PC-3 (cell line): ENCODE measurements around the gene DNAH14. TPM values are rescaled to one million over a fixed set of nuclear protein-coding genes. Genes with fewer than 3 reads are reported as not detected.
"Not testable (repeated sequence)": the region's sequence is repeated elsewhere in the genome, so short reads cannot be mapped to it uniquely, and the experiment has no call there.

ENCODE experiments used
- ATAC-seq: fragments of 200-7000 bp; cut with Tn5 transposase; 2 replicates; pipeline ENCODE4 v1.9.1; 2020; ENCODE audit warnings: mild to moderate bottlenecking, moderate library complexity
- BruUV-seq: library from RNA; stranded (reverse); fragments of 400-500 nt; replicated peaks from 2 replicates; lab custom pipeline; 2021; lab: Mats Ljungman, UMichigan
- CTCF ChIA-PET: fragments of 300-600 bp; sonication (Branson Sonifier 250); formaldehyde crosslinking; loops from one replicate; lab custom pipeline; 2022; ENCODE audit warnings: antibody characterized with exemption; lab: Charles Lee
- POLR2A ChIA-PET: fragments of 300-600 bp; sonication (Branson Sonifier 250); formaldehyde crosslinking; loops from one replicate; lab custom pipeline; 2022; ENCODE audit warnings: antibody characterized with exemption; ENCODE audit not compliant: unreplicated experiment; lab: Charles Lee
- DNase-seq: peaks from one replicate; pipeline ENCODE4 v3.0.0-alpha.2; 2015
- H2AFZ ChIP-seq: fragments of 300-600 bp; sonication (generic); 2 replicates; pipeline ENCODE4 v1.6.0; 2016; ENCODE audit warnings: antibody characterized with exemption, low read length
- H3F3A ChIP-seq: fragments of 300-600 bp; sonication (generic); one replicate; pipeline ENCODE4 v1.6.0; 2017; ENCODE audit warnings: antibody characterized with exemption, low read length, control low read depth, mild to moderate bottlenecking; ENCODE audit not compliant: unreplicated experiment
- H3K27ac ChIP-seq: fragments of 300-600 bp; sonication (generic); 2 replicates; pipeline ENCODE4 v1.5.1; 2016; ENCODE audit warnings: mild to moderate bottlenecking, low read length
- H3K27me3 ChIP-seq: fragments of 300-600 bp; sonication (generic); 2 replicates; pipeline ENCODE4 v1.6.1; 2016; ENCODE audit warnings: low read length, mixed read lengths
- H3K36me3 ChIP-seq: fragments of 300-600 bp; sonication (generic); 2 replicates; pipeline ENCODE4 v1.6.1; 2016; ENCODE audit warnings: low read depth, mixed run types, low read length, mixed read lengths
- H3K4me1 ChIP-seq: fragments of 300-600 bp; sonication (generic); 2 replicates; pipeline ENCODE4 v1.5.1; 2016; ENCODE audit warnings: low read length; ENCODE audit not compliant: insufficient read depth
- H3K4me2 ChIP-seq: fragments of 300-600 bp; sonication (generic); 2 replicates; pipeline ENCODE4 v1.6.0; 2016; ENCODE audit warnings: low read length
- H3K4me3 ChIP-seq: fragments of 300-600 bp; sonication (generic); 2 replicates; pipeline ENCODE4 v1.5.1; 2016; ENCODE audit warnings: mild to moderate bottlenecking, low read length, mixed read lengths
- H3K79me2 ChIP-seq: fragments of 300-600 bp; sonication (generic); 2 replicates; pipeline ENCODE4 v1.6.1; 2017; ENCODE audit warnings: low read length, mixed read lengths
- H3K9ac ChIP-seq: fragments of 300-600 bp; sonication (generic); 2 replicates; pipeline ENCODE4 v1.6.0; 2016; ENCODE audit warnings: mild to moderate bottlenecking, low read length
- H3K9me2 ChIP-seq: fragments of 300-600 bp; sonication (generic); replicated peaks from 2 replicates; pipeline ENCODE4 v1.6.1; 2016; ENCODE audit warnings: mixed run types, low read length, mixed read lengths
- H3K9me3 ChIP-seq: fragments of 300-600 bp; sonication (generic); 2 replicates; pipeline ENCODE4 v1.6.1; 2016; ENCODE audit warnings: low read length, mixed read lengths
- H4K20me1 ChIP-seq: fragments of 300-600 bp; sonication (generic); 2 replicates; pipeline ENCODE4 v1.6.1; 2016; ENCODE audit warnings: low read length, mixed read lengths
- EZH2 ChIP-seq: fragments of 300-600 bp; sonication (generic); IDR thresholded peaks from one replicate; pipeline ENCODE4 v1.6.1; 2017; ENCODE audit warnings: antibody characterized with exemption, mild to moderate bottlenecking, low read length; ENCODE audit not compliant: unreplicated experiment
- EZH2phosphoT487 ChIP-seq: fragments of 300-600 bp; sonication (generic); IDR thresholded peaks from 2 replicates; pipeline ENCODE4 v1.6.1; 2018; ENCODE audit warnings: mild to moderate bottlenecking, antibody characterized with exemption, low read length, borderline replicate concordance
- intact Hi-C: fragments of 100-400 bp; cut with micrococcal nuclease; formaldehyde crosslinking; loops from 2 replicates; pipeline ENCODE4 v1.9.0; 2023
- total RNA-seq: library from RNA; depleted of rRNA; stranded (reverse); fragments of >200 nt; gene quantifications from 2 replicates; pipeline ENCODE4 v1.2.3, GENCODE V29; 2014
- TF ChIP-seq, protein P1 (sequence below): fragments of 300-600 bp; sonication (generic); conservative IDR thresholded peaks from 2 replicates; pipeline ENCODE4 v1.5.1; 2017; ENCODE audit warnings: antibody characterized with exemption, low read depth, mild to moderate bottlenecking, low read length

Gene DNAH14
- total RNA-seq, 1 experiment from 2014 or later = 42.8 TPM

DNA sequence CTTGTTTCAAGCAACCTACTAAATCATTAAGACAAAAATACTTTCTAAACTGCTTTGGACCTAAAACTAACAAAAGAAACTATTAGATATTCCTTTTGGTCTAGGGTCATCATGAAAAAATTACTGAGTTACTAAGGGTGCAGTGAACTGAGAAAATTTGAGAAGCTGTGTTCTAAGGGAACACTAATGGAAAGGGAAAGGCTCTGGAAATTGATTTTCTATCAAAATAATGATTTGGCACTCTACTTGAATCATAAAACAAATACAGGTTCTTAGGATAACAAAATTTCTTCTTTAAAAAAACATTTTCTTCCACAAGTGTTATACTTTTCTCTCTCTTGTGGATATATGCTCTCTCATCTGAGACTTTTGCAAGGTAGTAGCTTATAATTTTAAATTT lies 213.5 kb downstream of the DNAH14 start:
- intact Hi-C loops = no loop called here
- Histone ChIP-seq H3K9ac (no peak overlapping the region), H3K4me1 (no peaks in the 10 kb centered on the region), H3K27me3 (no peaks in the 10 kb centered on the region), H3K9me3 (no peaks in the 10 kb centered on the region), H3K79me2 (no peaks in the 10 kb centered on the region), H4K20me1 (no peaks in the 10 kb centered on the region), H3K36me3 (no peaks in the 10 kb centered on the region), H3K4me2 (no peak overlapping the region), H2AFZ (no peak overlapping the region), H3F3A (no peaks in the 10 kb centered on the region), H3K9me2 (no peaks in the 10 kb centered on the region), H3K27ac (no peak overlapping the region), H3K4me3 (no peak overlapping the region)
- DNase-seq (no peak), ATAC-seq (no peak)
- ChIA-PET CTCF (no interaction called here), POLR2A (no interaction called here)
- BruUV-seq = no TSS peak
- TF ChIP-seq, protein P1, sequence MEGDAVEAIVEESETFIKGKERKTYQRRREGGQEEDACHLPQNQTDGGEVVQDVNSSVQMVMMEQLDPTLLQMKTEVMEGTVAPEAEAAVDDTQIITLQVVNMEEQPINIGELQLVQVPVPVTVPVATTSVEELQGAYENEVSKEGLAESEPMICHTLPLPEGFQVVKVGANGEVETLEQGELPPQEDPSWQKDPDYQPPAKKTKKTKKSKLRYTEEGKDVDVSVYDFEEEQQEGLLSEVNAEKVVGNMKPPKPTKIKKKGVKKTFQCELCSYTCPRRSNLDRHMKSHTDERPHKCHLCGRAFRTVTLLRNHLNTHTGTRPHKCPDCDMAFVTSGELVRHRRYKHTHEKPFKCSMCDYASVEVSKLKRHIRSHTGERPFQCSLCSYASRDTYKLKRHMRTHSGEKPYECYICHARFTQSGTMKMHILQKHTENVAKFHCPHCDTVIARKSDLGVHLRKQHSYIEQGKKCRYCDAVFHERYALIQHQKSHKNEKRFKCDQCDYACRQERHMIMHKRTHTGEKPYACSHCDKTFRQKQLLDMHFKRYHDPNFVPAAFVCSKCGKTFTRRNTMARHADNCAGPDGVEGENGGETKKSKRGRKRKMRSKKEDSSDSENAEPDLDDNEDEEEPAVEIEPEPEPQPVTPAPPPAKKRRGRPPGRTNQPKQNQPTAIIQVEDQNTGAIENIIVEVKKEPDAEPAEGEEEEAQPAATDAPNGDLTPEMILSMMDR = no peak
- TF ChIP-seq EZH2 = no peak
- no peak for TF ChIP-seq EZH2phosphoT487

GRCh38 chr1:225146478-225146877 lies 217.0 kb downstream of the DNAH14 start:
- intact Hi-C loops = no loop called here
- H3K36me3 ChIP-seq = no peaks in the 10 kb centered on the region
- ChIA-PET POLR2A (no interaction called here), CTCF (no interaction called here)
- H3K9me2 ChIP-seq = no peaks in the 10 kb centered on the region
- no peak overlapping the region for H3K4me2 ChIP-seq
- no peak overlapping the region for H3K9ac ChIP-seq
- H3K27me3 ChIP-seq = no peaks in the 10 kb centered on the region
- DNase-seq = no peak
- H3K79me2 ChIP-seq = no peaks in the 10 kb centered on the region
- no TSS peak for BruUV-seq
- H4K20me1 ChIP-seq = no peaks in the 10 kb centered on the region
- H3K9me3 ChIP-seq = no peaks in the 10 kb centered on the region
- H3K27ac ChIP-seq = no peak overlapping the region
- TF ChIP-seq EZH2phosphoT487 (no peak), EZH2 (no peak)
- TF ChIP-seq, protein P1 = no peak
- no peaks in the 10 kb centered on the region for H3K4me1 ChIP-seq
- no peak for ATAC-seq
- H2AFZ ChIP-seq = no peak overlapping the region
- H3K4me3 ChIP-seq = no peak overlapping the region
- H3F3A ChIP-seq = no peaks in the 10 kb centered on the region

DNA sequence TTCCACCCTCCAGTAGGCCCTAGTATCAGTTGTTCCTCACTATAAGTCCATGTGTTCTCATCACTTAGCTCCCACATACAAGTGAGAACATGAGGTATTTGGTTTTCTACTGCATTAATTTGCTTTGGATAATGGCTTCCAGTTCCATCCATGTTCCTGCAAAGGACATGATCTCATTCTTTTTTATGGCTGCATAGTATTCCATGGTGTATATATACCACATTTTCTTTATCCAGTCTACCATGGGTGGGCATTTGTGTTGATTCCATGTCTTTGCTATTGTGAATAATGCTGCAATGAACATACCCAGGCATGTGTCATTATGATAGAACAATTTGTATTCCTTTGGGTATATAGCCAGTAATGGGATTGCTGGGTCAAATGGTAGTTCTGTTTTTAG lies 218.3 kb downstream of the DNAH14 start:
- H3K27ac ChIP-seq, H3K4me1 ChIP-seq, H3K36me3 ChIP-seq, H3F3A ChIP-seq, intact Hi-C loops, POLR2A ChIA-PET, H3K9me2 ChIP-seq, H3K9me3 ChIP-seq, DNase-seq, H3K4me3 ChIP-seq, H4K20me1 ChIP-seq, ATAC-seq, H3K9ac ChIP-seq, BruUV-seq, H3K27me3 ChIP-seq, H3K79me2 ChIP-seq, CTCF ChIA-PET, H2AFZ ChIP-seq, H3K4me2 ChIP-seq: not testable (repeated sequence)
